Heart right ventricle (tissue), 16 donors: ENCODE measurements around the gene DYRK1A. TPM values are rescaled to one million over a fixed set of nuclear protein-coding genes. Genes with fewer than 3 reads are reported as not detected.

ENCODE experiments used
- ATAC-seq, 8 donors: fragments of 200-7000 bp; cut with Tn5 transposase; one replicate each; pipeline ENCODE4 v1.9.1; 2020; ENCODE audit warnings: mild to moderate bottlenecking in 8 of 8, moderate library complexity in 8 of 8, moderate number of reproducible peaks in 1 of 8
- DNase-seq, 2 donors: peaks; one replicate each; pipeline ENCODE4 v3.0.0-alpha.2; 2020
- H3K27ac ChIP-seq, 10 donors: fragments of 200-600 bp; sonication (generic) in 2 of 10; one replicate each; pipeline versions ENCODE4 v1.5.0 to v1.8.0; 2020 to 2022; ENCODE audit warnings: mild to moderate bottlenecking in 3 of 10
- H3K27me3 ChIP-seq, 7 donors: fragments of 200-600 bp; one replicate each; pipeline ENCODE4 v1.8.0; 2021 to 2022; ENCODE audit warnings: mild to moderate bottlenecking in 2 of 7
- H3K36me3 ChIP-seq, 9 donors: fragments of 200-600 bp; sonication (generic) in 1 of 9; one replicate each; pipeline versions ENCODE4 v1.5.0 to v1.8.0; 2020 to 2022; ENCODE audit warnings: mild to moderate bottlenecking in 2 of 9
- H3K4me1 ChIP-seq, 9 donors: fragments of 200-600 bp; sonication (generic) in 1 of 9; one replicate each; pipeline versions ENCODE4 v1.5.0 to v1.8.0; 2020 to 2022; ENCODE audit warnings: mild to moderate bottlenecking in 4 of 9
- H3K4me3 ChIP-seq, 10 donors: fragments of 200-600 bp; sonication (generic) in 2 of 10; one replicate each; pipeline versions ENCODE4 v1.5.0 to v1.8.0; 2020 to 2022; ENCODE audit warnings: mild to moderate bottlenecking in 7 of 10, moderate library complexity in 2 of 10
- H3K9me3 ChIP-seq, 11 donors: fragments of 200-600 bp in 10 of 11; sonication (generic) in 2 of 11; one replicate each; pipeline versions ENCODE4 v1.5.0 to v1.8.0; 2013 to 2022; ENCODE audit warnings: mild to moderate bottlenecking in 2 of 11, control low read depth in 1 of 11, moderate library complexity in 1 of 11
- WGBS, 2 donors: extraction: QIAGEN DNeasy Blood & Tissue Kit; methylation state at CpG; one replicate each; pipeline ENCODE4 v1.1.7; 2013; ENCODE audit warnings: inconsistent platforms in 1 of 2; 5-methylcytosine and 5-hydroxymethylcytosine counted together
- intact Hi-C, 10 donors: fragments of 100-400 bp; cut with DNase I; formaldehyde crosslinking; loops; one replicate each; pipeline versions ENCODE4 v1.11.1 to v1.14.2; 2022
- polyA plus RNA-seq, 2 donors: library from polyadenylated mRNA; stranded (reverse); fragments of 200-250 nt; gene quantifications; one replicate each; pipeline ENCODE4 v1.2.3, GENCODE V29; 2013
- total RNA-seq, 10 donors: library from RNA; stranded (reverse); fragmentation: NEBNext Ultra II Directional in 3 of 10; extraction: Animal tissue kit (Norgen Biotek cat#: 25700) in 3 of 10; gene quantifications; one replicate each; pipeline versions ENCODE4 v1.2.1 to v1.2.4, GENCODE V29; 2021 to 2023
- TF ChIP-seq, protein P1 (sequence below), 9 donors: fragments of 200-600 bp; sonication (generic) in 2 of 9; IDR thresholded peaks; one replicate each; pipeline versions ENCODE4 v1.5.0 to v1.8.0; 2021 to 2022; ENCODE audit warnings: antibody characterized with exemption in 9 of 9, mild to moderate bottlenecking in 5 of 9, moderate library complexity in 1 of 9
- donor health status: Arrhythmogenic right ventricular cardiomyopathy.
- donor health status: ischemic (EF 13 %, LVEDD 7.1; RV severe dilation, severe dysfunction).
- donor health status: healthy with polysubstance abuse.
- donor health status: DM: no; HTN: yes; CAD: no.
- donor health status: DM: no; HTN: no; CAD: no.
- donor health status: ischemic (EF 25% LVEDD 6.9; RV normal size, moderate dysfunction).
- donor health status: ischemic (EF 25% LVEDD 5.7; RV mildly dilated, moderate dysfunction).
- donor health status: healthy.
- donor health status: DM: yes; HTN: yes; CAD: no.
- donor health status: Ischemic cardiomyopathy.
- donor health status: ischemic (EF 35%, LVEDD 5.7; RV mildly dilated, moderate dysfunction).
- donor health status: nonischemic (EF 11% LVEDD 7.7; RV severe dilation, severe dysfunction).
- donor health status: DM: yes; HTN: yes; CAD: no.
- donor health status: PGD.
- donor health status: ischemic (EF 29% LVEDD 5.4; RV normal size, mild dysfunction).
- donor health status: nonischemic (EF 23%, LVEDD 6.1; RV moderate dilation, normal function).

Gene DYRK1A
- total and polyA plus RNA-seq, 12 donors: 24.7 to 94.2 (median 73.2) TPM

- WGBS, 2 donors: 96 to 98% methylated on average over 3 of the region's 3 CpGs
- no peak overlapping the region for H3K4me3 ChIP-seq
Measured at GRCh38 chr21:37467082-37467481, 100.5 kb downstream of the DYRK1A start.

GRCh38 chr21:37468909-37469308 lies 102.3 kb downstream of the DYRK1A start:
- Histone ChIP-seq H3K36me3 (peaks cover 0 to 28% (median 0%) of the 10 kb centered on the region in 9 donors), H3K9me3 (no peaks in the 10 kb centered on the region), H3K27ac (no peak overlapping the region), H3K4me3 (no peak overlapping the region), H3K4me1 (peaks cover 2 to 62% (median 32%) of the 10 kb centered on the region in 9 donors), H3K27me3 (no peaks in the 10 kb centered on the region)
- ATAC-seq: no peak
- intact Hi-C loops: loop anchor here in 3 of 10 donors (10.0 kb wide), 2 partner anchors 94 to 204 kb away; partner anchors contain the start of gene VPS26C (in 2 of the 3)
- TF ChIP-seq, protein P1, sequence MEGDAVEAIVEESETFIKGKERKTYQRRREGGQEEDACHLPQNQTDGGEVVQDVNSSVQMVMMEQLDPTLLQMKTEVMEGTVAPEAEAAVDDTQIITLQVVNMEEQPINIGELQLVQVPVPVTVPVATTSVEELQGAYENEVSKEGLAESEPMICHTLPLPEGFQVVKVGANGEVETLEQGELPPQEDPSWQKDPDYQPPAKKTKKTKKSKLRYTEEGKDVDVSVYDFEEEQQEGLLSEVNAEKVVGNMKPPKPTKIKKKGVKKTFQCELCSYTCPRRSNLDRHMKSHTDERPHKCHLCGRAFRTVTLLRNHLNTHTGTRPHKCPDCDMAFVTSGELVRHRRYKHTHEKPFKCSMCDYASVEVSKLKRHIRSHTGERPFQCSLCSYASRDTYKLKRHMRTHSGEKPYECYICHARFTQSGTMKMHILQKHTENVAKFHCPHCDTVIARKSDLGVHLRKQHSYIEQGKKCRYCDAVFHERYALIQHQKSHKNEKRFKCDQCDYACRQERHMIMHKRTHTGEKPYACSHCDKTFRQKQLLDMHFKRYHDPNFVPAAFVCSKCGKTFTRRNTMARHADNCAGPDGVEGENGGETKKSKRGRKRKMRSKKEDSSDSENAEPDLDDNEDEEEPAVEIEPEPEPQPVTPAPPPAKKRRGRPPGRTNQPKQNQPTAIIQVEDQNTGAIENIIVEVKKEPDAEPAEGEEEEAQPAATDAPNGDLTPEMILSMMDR (IDR thresholded peaks at IDR 0.05): no peak
- DNase-seq: no peak
- WGBS, 2 donors: 86 to 93% methylated on average over 4 of the region's 4 CpGs

More at GRCh38 chr21:37467082-37467481, 100.5 kb downstream of the DYRK1A start:
- DNase-seq (no peak), ATAC-seq (no peak)
- Histone ChIP-seq H3K4me1 (peaks cover 6 to 61% (median 39%) of the 10 kb centered on the region in 9 donors), H3K27ac (no peak overlapping the region), H3K27me3 (no peaks in the 10 kb centered on the region), H3K9me3 (no peaks in the 10 kb centered on the region), H3K36me3 (peaks cover 0 to 16% (median 0%) of the 10 kb centered on the region in 9 donors)
- TF ChIP-seq, protein P1 (IDR thresholded peaks at IDR 0.05): no peak
- intact Hi-C loops: loop anchor here in 3 of 10 donors (10.0 kb wide), 2 partner anchors 92 to 202 kb away; partner anchors contain the start of gene VPS26C (in 2 of the 3)

DNA sequence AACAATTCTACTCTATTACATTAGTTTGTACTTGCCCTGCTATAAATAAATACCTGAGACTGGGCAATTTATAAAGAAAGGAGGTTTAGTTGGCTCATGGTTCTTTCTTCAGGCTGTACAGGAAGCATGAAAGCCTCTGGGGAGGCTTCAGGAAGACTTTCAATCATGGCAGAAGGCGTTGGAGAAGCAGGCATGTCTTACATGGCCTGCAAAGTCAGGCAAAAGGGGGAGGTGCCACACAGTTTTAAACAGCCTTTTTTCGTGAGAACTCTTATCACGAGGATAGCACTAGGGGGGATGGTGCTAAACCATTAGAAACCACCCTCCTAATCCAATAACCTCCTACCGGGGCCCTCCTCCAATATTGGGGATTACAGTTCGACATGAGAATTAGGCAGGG lies 102.9 kb downstream of the DYRK1A start:
- intact Hi-C loops: loop anchor here in 3 of 10 donors (10.0 kb wide), 2 partner anchors 95 to 205 kb away; partner anchors contain the start of gene VPS26C (in 2 of the 3)
- Histone ChIP-seq H3K9me3 (no peaks in the 10 kb centered on the region), H3K27ac (no peak overlapping the region), H3K4me3 (no peak overlapping the region), H3K27me3 (no peaks in the 10 kb centered on the region), H3K4me1 (peaks cover 3 to 62% (median 32%) of the 10 kb centered on the region in 9 donors), H3K36me3 (peaks cover 0 to 34% (median 0%) of the 10 kb centered on the region in 9 donors)
- 83 to 87% methylated on average over 5 of the region's 5 CpGs for WGBS, 2 donors
- TF ChIP-seq, protein P1 (IDR thresholded peaks at IDR 0.05): no peak
- ATAC-seq: peak in 1 of 8 donors; percentile 26
- no peak for DNase-seq

DNA sequence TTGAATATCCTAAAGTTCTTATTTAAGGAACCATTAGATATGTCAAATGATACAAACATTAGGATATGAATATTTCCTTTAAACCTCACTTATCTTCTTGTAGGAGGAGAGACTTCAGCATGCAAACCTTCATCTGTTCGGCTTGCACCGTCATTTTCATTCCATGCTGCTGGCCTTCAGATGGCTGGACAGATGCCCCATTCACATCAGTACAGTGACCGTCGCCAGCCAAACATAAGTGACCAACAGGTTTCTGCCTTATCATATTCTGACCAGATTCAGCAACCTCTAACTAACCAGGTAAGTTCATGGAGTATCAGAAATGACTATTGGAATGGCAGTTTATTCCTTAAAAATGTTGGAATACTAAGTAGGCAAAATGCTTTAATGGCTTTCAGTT lies 106.0 kb downstream of the DYRK1A start:
- WGBS, 2 donors: 51 to 53% methylated on average over 4 of the region's 4 CpGs
- H3K4me3 ChIP-seq: no peak overlapping the region
- ATAC-seq (no peak), DNase-seq (no peak)
- H3K36me3 ChIP-seq: peaks cover 0 to 39% (median 0%) of the 10 kb centered on the region in 9 donors
- TF ChIP-seq, protein P1 (IDR thresholded peaks at IDR 0.05): no peak
- H3K27ac ChIP-seq: no peak overlapping the region
- H3K4me1 ChIP-seq: peaks cover 5 to 72% (median 43%) of the 10 kb centered on the region in 9 donors
- H3K27me3 ChIP-seq: no peaks in the 10 kb centered on the region
- intact Hi-C loops: loop anchor here in 1 of 10 donors (10.0 kb wide), 1 partner anchor 208 kb away; the partner anchor contains the start of gene VPS26C
- no peaks in the 10 kb centered on the region for H3K9me3 ChIP-seq
